Upper lobe of left lung (tissue), 6 donors: ENCODE results near the gene OTOS. TPM values are rescaled to one million over a fixed set of nuclear protein-coding genes. Genes with fewer than 3 reads are reported as not detected.

Source experiments
- ATAC-seq, 2 donors: fragments of 200-7000 bp; cut with Tn5 transposase; one replicate each; pipeline ENCODE4 v1.9.1; 2022; ENCODE audit warnings: mild to moderate bottlenecking in 2 of 2, moderate library complexity in 2 of 2; ENCODE audit not compliant: low FRiP score in 2 of 2
- DNase-seq, 2 donors: peaks; one replicate each; pipeline ENCODE4 v3.0.0-alpha.2; 2019 to 2020
- H3K27ac ChIP-seq, 4 donors: fragments of 200-600 bp; sonication (generic); one replicate each; pipeline ENCODE4 v1.5.1; 2016 to 2019
- H3K27me3 ChIP-seq, 4 donors: fragments of 200-600 bp; sonication (generic); one replicate each; pipeline ENCODE4 v1.5.1; 2017 to 2019
- H3K36me3 ChIP-seq, 4 donors: fragments of 200-600 bp; sonication (generic); one replicate each; pipeline ENCODE4 v1.5.1; 2016 to 2019
- H3K4me1 ChIP-seq, 4 donors: fragments of 200-600 bp; sonication (generic); one replicate each; pipeline ENCODE4 v1.5.1; 2018 to 2019
- H3K4me3 ChIP-seq, 4 donors: fragments of 200-600 bp; sonication (generic); one replicate each; pipeline ENCODE4 v1.5.1; 2017 to 2019; ENCODE audit warnings: mild to moderate bottlenecking in 2 of 4, moderate library complexity in 1 of 4
- H3K9me3 ChIP-seq, 4 donors: fragments of 200-600 bp; sonication (generic); one replicate each; pipeline ENCODE4 v1.5.1; 2018 to 2019
- EP300 ChIP-seq, 4 donors: sonication (generic); formaldehyde crosslinking; IDR thresholded peaks; one replicate each; pipeline ENCODE4 v1.5.1; 2017; ENCODE audit warnings: antibody characterized with exemption in 4 of 4, control low read depth in 2 of 4
- POLR2A ChIP-seq, 4 donors: fragments of 450-650 bp; IDR thresholded peaks; one replicate each; pipeline ENCODE4 v1.5.1; 2016 to 2017; ENCODE audit warnings: antibody characterized with exemption in 4 of 4, mild to moderate bottlenecking in 2 of 4
- POLR2AphosphoS5 ChIP-seq, 2 donors: sonication (generic); formaldehyde crosslinking; IDR thresholded peaks; one replicate each; pipeline ENCODE4 v1.5.1; 2017; ENCODE audit warnings: antibody characterized with exemption in 2 of 2
- WGBS, 2 donors: methylation state at CpG; one replicate each; pipeline ENCODE4 v1.1.5; 2017 to 2018; 5-methylcytosine and 5-hydroxymethylcytosine counted together
- total RNA-seq, 6 donors: library from RNA; depleted of rRNA in 4 of 6; stranded (reverse); fragments of >200 nt in 4 of 6; gene quantifications; one replicate each; pipeline versions ENCODE4 v1.1.0 to v1.2.1, GENCODE V29; 2016 to 2021
- TF ChIP-seq, protein P1 (sequence below), 6 experiments: fragments of 450-650 bp in 4 of 6; fragments of 200-600 bp in 2 of 6; sonication (generic) in 2 of 6; IDR thresholded peaks; one replicate each; pipeline ENCODE4 v1.5.1; 2016 to 2019; ENCODE audit warnings: antibody characterized with exemption in 6 of 6
- donor health status: DM: no; HTN: no; CAD: no; lungs with moderate emphysema.
- donor health status: DM: no; HTN: yes; CAD: no; lungs with severe emphysema.

The OTOS gene
- total RNA-seq, 6 donors from 2014 or later: not detected

DNA sequence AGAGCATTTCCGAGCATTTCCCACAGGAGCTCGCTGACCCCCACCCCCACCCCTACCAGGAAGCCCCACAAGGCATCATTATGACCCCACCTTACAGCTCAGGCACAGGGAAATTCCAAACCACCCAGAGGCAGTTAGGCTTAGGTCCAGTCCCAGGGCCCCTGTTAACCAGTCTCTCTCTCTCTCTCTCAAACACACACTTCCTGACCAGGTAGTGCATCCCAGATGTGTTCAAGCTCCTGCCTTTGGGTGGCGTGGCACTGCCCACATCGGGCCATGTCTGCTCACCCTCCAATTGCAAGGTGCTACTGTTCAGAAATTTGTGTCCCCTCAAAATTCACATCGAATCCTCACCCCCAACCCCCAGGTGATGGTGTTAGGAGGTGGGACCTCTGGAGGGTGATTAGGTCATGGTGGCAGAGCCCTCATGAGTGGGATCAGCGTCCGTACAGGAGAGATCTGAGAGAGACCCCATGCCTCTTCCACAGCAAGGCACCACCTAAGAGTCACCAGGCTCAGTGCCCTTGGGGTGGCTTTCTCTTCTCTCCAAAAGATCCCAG, 13.2 kb downstream of the OTOS start:
- Histone ChIP-seq H3K9me3 (no peaks in the 10 kb centered on the region), H3K4me3 (no peak overlapping the region), H3K36me3 (peaks cover 16 to 67% (median 52%) of the 10 kb centered on the region in 4 donors), H3K4me1 (no peaks in the 10 kb centered on the region), H3K27ac (no peak overlapping the region), H3K27me3 (no peaks in the 10 kb centered on the region)
- DNase-seq (no peak), ATAC-seq (no peak)
- WGBS, 2 donors: 91 to 100% methylated on average over 4 to 7 of the region's 7 CpGs
- TF ChIP-seq, protein P1, sequence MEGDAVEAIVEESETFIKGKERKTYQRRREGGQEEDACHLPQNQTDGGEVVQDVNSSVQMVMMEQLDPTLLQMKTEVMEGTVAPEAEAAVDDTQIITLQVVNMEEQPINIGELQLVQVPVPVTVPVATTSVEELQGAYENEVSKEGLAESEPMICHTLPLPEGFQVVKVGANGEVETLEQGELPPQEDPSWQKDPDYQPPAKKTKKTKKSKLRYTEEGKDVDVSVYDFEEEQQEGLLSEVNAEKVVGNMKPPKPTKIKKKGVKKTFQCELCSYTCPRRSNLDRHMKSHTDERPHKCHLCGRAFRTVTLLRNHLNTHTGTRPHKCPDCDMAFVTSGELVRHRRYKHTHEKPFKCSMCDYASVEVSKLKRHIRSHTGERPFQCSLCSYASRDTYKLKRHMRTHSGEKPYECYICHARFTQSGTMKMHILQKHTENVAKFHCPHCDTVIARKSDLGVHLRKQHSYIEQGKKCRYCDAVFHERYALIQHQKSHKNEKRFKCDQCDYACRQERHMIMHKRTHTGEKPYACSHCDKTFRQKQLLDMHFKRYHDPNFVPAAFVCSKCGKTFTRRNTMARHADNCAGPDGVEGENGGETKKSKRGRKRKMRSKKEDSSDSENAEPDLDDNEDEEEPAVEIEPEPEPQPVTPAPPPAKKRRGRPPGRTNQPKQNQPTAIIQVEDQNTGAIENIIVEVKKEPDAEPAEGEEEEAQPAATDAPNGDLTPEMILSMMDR (IDR thresholded peaks at IDR 0.05): no peak
- no peak for TF ChIP-seq EP300 (IDR thresholded peaks at IDR 0.05)
- TF ChIP-seq POLR2AphosphoS5 (IDR thresholded peaks at IDR 0.05): no peak

DNA sequence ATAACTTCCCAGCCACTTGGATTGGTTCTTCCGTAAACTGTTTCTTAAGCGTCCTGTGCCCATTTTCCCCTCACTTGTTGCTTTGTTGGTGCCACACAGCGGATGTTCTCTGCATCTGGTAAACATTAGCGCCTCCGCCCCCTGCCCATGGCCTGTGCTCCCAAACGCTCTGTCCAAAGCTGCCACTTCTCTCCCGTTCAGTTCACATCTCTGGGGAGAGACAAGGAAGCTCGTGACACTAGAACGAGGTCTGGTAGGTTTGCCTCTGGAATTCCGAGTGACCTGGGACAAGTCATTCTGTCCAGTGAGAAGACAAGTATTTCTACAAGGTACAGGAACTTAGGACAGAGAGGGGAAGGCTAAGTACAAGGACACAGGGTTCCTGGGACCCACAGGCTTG, 13.7 kb downstream of the OTOS start:
- Histone ChIP-seq H3K27ac (no peak overlapping the region), H3K27me3 (no peaks in the 10 kb centered on the region), H3K4me3 (no peak overlapping the region), H3K36me3 (peaks cover 15 to 62% (median 47%) of the 10 kb centered on the region in 4 donors), H3K9me3 (no peaks in the 10 kb centered on the region), H3K4me1 (no peaks in the 10 kb centered on the region)
- no peak for ATAC-seq
- DNase-seq: no peak
- 91 to 96% methylated on average over 10 of the region's 10 CpGs for WGBS, 2 donors
- TF ChIP-seq EP300 (IDR thresholded peaks at IDR 0.05) (no peak), POLR2AphosphoS5 (IDR thresholded peaks at IDR 0.05) (no peak), POLR2A (IDR thresholded peaks at IDR 0.05) (no peak)
- TF ChIP-seq, protein P1 (IDR thresholded peaks at IDR 0.05): no peak

DNA sequence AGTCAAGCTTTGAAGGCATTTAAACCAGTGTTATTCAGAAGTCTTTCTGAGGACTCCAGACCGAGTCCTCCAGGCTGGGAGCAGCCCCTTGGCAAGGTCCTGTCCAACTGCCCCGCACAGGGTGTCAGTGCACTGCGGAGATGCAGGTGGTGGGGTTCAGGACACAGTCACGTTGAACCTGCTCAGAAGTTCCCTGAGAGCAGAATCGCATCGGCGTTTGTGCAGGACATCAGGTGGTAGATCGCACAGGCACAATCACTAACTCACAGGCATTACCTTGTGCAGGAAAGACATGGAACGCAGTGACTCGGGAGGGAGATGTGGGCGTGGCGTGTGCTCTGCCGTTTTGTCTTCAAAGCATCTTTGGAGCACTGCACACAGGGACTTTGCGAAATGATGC, 14.7 kb downstream of the OTOS start:
- Histone ChIP-seq H3K27ac (no peak overlapping the region), H3K36me3 (peaks cover 10 to 52% (median 38%) of the 10 kb centered on the region in 4 donors), H3K4me3 (no peak overlapping the region), H3K9me3 (no peaks in the 10 kb centered on the region), H3K27me3 (no peaks in the 10 kb centered on the region), H3K4me1 (no peaks in the 10 kb centered on the region)
- ATAC-seq: no peak
- no peak for TF ChIP-seq POLR2A (IDR thresholded peaks at IDR 0.05)
- TF ChIP-seq EP300 (IDR thresholded peaks at IDR 0.05): no peak
- TF ChIP-seq, protein P1 (IDR thresholded peaks at IDR 0.05): no peak
- no peak for TF ChIP-seq POLR2AphosphoS5 (IDR thresholded peaks at IDR 0.05)
- 92 to 96% methylated on average over 11 to 14 of the region's 14 CpGs for WGBS, 2 donors
- no peak for DNase-seq

DNA sequence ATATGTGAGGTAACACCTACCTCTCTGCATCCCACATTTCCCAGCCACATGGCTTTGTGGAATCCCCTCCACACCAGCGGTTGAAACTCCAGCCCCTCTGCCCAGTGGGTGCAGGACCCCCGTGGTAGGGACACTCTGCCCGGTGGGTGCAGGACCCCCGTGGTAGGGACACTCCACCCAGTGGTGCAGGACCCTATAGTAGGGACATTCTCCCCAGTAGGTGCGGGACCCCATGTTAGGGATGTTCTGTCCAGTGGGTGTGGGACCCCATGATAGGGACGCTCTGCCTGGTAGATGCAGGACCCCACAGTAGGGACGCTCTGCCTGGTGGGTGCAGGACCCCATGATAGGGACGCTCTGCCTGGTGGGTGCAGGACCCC, 15.8 kb downstream of the OTOS start:
- Histone ChIP-seq H3K9me3 (no peaks in the 10 kb centered on the region), H3K4me1 (no peaks in the 10 kb centered on the region), H3K27ac (no peak overlapping the region), H3K4me3 (no peak overlapping the region), H3K36me3 (peaks cover under 1 to 41% (median 27%) of the 10 kb centered on the region in 4 donors), H3K27me3 (no peaks in the 10 kb centered on the region)
- ATAC-seq: no peak
- DNase-seq: peak in 1 of 2 donors; percentile 8
- TF ChIP-seq, protein P1 (IDR thresholded peaks at IDR 0.05): no peak
- no peak for TF ChIP-seq EP300 (IDR thresholded peaks at IDR 0.05)
- WGBS, 2 donors: 85 to 88% methylated on average over 2 to 8 of the region's 8 CpGs
